Left colon (tissue), 2 donors: ENCODE measurements around the gene HSPA1L. TPM values are rescaled to one million over a fixed set of nuclear protein-coding genes. Genes with fewer than 3 reads are reported as not detected.

Experiments
- total RNA-seq, 2 donors: library from RNA; stranded (reverse); fragmentation: NEBNext Ultra II Directional; extraction: Animal tissue kit (Norgen Biotek cat#: 25700); gene quantifications; one replicate each; pipeline ENCODE4 v1.2.1, GENCODE V29; 2021
- donor health status: DM: no; HTN: no; CAD: no.
- donor health status: DM: yes; HTN: yes; CAD: no.

HSPA1L gene
- total RNA-seq, 2 donors from 2014 or later, result 0.89 to 1.1 TPM

Other genes with a start within 250 kb of the HSPA1L start
- under 1 TPM in 1 of 2 donors, not detected in 1; 0.36 TPM for gene LTA, start 243.0 kb downstream of the HSPA1L start, total RNA-seq
- gene TNF, start 239.7 kb downstream of the HSPA1L start, total RNA-seq, result 1 to 10 TPM in 1 of 2 donors, under 1 TPM in 1; 0.27 to 1.4 TPM
- gene LTB, start 232.9 kb downstream of the HSPA1L start, total RNA-seq, result 1 to 10 TPM in 1 of 2 donors, under 1 TPM in 1; 0.70 to 3.0 TPM
- 1 to 10 TPM; 2.4 to 5.8 TPM for gene LST1, start 229.0 kb downstream of the HSPA1L start, total RNA-seq
- 1 to 10 TPM in 1 of 2 donors, not detected in 1; 1.1 TPM for gene NCR3, start 222.3 kb downstream of the HSPA1L start, total RNA-seq
- 10 to 100 TPM in 1 of 2 donors, 1 to 10 TPM in 1; 5.2 to 15.0 TPM for gene AIF1, start 200.0 kb downstream of the HSPA1L start, total RNA-seq
- gene PRRC2A, start 194.6 kb downstream of the HSPA1L start, total RNA-seq, result 100 to 1,000 TPM in 1 of 2 donors, 10 to 100 TPM in 1; 92.9 to 110 TPM
- gene BAG6, start 162.6 kb downstream of the HSPA1L start, total RNA-seq, result 100 to 1,000 TPM; 272 to 282 TPM
- gene APOM, start 159.4 kb downstream of the HSPA1L start, total RNA-seq, result 1 to 10 TPM; 2.0 to 3.1 TPM
- gene C6orf47, start 154.5 kb downstream of the HSPA1L start, total RNA-seq, result 10 to 100 TPM; 35.7 to 36.3 TPM
- 10 to 100 TPM; 11.1 to 15.2 TPM for gene GPANK1, start 150.3 kb downstream of the HSPA1L start, total RNA-seq
- 100 to 1,000 TPM; 137 to 155 TPM for gene CSNK2B, start 149.2 kb downstream of the HSPA1L start, total RNA-seq
- 1 to 10 TPM; 8.7 to 9.9 TPM for gene LY6G5B, start 145.3 kb downstream of the HSPA1L start, total RNA-seq
- 1 to 10 TPM; 1.6 to 2.5 TPM for gene LY6G5C, start 134.2 kb downstream of the HSPA1L start, total RNA-seq
- 10 to 100 TPM; 51.5 to 53.9 TPM for gene ABHD16A, start 112.0 kb downstream of the HSPA1L start, total RNA-seq
- not detected for gene LY6G6F, start 108.4 kb downstream of the HSPA1L start, total RNA-seq
- not detected for gene LY6G6D, start 99.9 kb downstream of the HSPA1L start, total RNA-seq
- not detected for gene LY6G6C, start 93.5 kb downstream of the HSPA1L start, total RNA-seq
- under 1 TPM in 1 of 2 donors, not detected in 1; 0.20 TPM for gene MPIG6B, start 91.9 kb downstream of the HSPA1L start, total RNA-seq
- gene DDAH2, start 86.0 kb downstream of the HSPA1L start, total RNA-seq, result 100 to 1,000 TPM in 1 of 2 donors, 10 to 100 TPM in 1; 84.2 to 139 TPM
- 100 to 1,000 TPM; 502 to 513 TPM for gene CLIC1, start 78.8 kb downstream of the HSPA1L start, total RNA-seq
- gene MSH5, start 75.3 kb downstream of the HSPA1L start, total RNA-seq, result 10 to 100 TPM; 18.7 to 26.9 TPM
- gene SAPCD1, start 52.6 kb downstream of the HSPA1L start, total RNA-seq, result 1 to 10 TPM; 3.2 to 3.9 TPM
- 10 to 100 TPM; 11.4 to 11.8 TPM for gene VWA7, start 38.0 kb downstream of the HSPA1L start, total RNA-seq
- 10 to 100 TPM; 35.3 to 58.1 TPM for gene VARS1, start 19.5 kb downstream of the HSPA1L start, total RNA-seq
- gene LSM2, start 8.3 kb downstream of the HSPA1L start, total RNA-seq, result 10 to 100 TPM; 33.0 to 33.5 TPM
- 100 to 1,000 TPM; 124 to 136 TPM for gene HSPA1A, start 260 bp upstream of the HSPA1L start, total RNA-seq
- gene HSPA1B, start 12.5 kb upstream of the HSPA1L start, total RNA-seq, result 100 to 1,000 TPM; 252 to 296 TPM
- 10 to 100 TPM; 33.1 to 63.5 TPM for gene NEU1, start 47.5 kb upstream of the HSPA1L start, total RNA-seq
- gene SLC44A4, start 63.7 kb upstream of the HSPA1L start, total RNA-seq, result 100 to 1,000 TPM; 763 to 988 TPM
- gene EHMT2, start 82.4 kb upstream of the HSPA1L start, total RNA-seq, result 10 to 100 TPM; 28.0 to 30.5 TPM
- 1 to 10 TPM; 2.7 to 2.9 TPM for gene ZBTB12, start 86.8 kb upstream of the HSPA1L start, total RNA-seq
- gene C2, start 112.4 kb upstream of the HSPA1L start, total RNA-seq, result 10 to 100 TPM in 1 of 2 donors, 1 to 10 TPM in 1; 6.1 to 18.2 TPM
- 10 to 100 TPM; 22.2 to 58.8 TPM for gene CFB, start 130.8 kb upstream of the HSPA1L start, total RNA-seq
- gene NELFE, start 143.7 kb upstream of the HSPA1L start, total RNA-seq, result 10 to 100 TPM; 47.9 to 51.3 TPM
- gene SKIC2, start 143.9 kb upstream of the HSPA1L start, total RNA-seq, result 10 to 100 TPM; 55.4 to 70.8 TPM
- gene DXO, start 156.9 kb upstream of the HSPA1L start, total RNA-seq, result 10 to 100 TPM; 14.4 to 15.8 TPM
- 10 to 100 TPM in 1 of 2 donors, 1 to 10 TPM in 1; 4.1 to 40.0 TPM for gene C4A, start 166.8 kb upstream of the HSPA1L start, total RNA-seq
- gene C4B, start 199.5 kb upstream of the HSPA1L start, total RNA-seq, result 10 to 100 TPM in 1 of 2 donors, 1 to 10 TPM in 1; 3.8 to 31.2 TPM
- under 1 TPM in 1 of 2 donors, not detected in 1; 0.15 TPM for gene CYP21A2, start 223.1 kb upstream of the HSPA1L start, total RNA-seq